ENCODE measurements around the gene DOCK4.

Gene DOCK4

DNA sequence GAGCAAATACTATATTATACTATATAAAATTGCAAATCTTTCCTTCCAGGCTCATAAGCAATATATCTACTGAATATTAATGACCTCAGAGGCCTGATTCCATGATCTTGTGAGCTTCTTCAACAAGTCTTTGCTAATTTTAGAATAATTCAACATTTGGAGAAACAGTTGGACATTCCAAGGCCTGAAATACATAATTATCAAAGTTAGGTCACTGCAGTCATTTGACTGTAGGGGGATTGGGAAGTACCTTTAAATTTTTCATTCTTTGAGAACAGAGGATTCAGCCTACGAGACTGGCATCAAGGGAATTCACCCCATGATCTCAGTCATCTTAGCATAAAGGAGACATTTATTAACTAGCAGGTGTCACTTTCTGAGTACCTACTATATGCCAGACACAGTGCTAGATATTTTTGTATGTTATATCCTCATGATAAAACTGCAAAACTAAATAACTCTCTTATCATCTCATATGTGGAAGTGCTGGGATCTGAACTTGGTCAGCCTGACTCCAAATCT lies 85.4 kb downstream of the DOCK4 start:
- no peak overlapping the region for H3K4me3 ChIP-seq (ENCODE audit: low read depth, low read length)
- DNase-seq (ENCODE audit: low read depth) = no peak

DNA sequence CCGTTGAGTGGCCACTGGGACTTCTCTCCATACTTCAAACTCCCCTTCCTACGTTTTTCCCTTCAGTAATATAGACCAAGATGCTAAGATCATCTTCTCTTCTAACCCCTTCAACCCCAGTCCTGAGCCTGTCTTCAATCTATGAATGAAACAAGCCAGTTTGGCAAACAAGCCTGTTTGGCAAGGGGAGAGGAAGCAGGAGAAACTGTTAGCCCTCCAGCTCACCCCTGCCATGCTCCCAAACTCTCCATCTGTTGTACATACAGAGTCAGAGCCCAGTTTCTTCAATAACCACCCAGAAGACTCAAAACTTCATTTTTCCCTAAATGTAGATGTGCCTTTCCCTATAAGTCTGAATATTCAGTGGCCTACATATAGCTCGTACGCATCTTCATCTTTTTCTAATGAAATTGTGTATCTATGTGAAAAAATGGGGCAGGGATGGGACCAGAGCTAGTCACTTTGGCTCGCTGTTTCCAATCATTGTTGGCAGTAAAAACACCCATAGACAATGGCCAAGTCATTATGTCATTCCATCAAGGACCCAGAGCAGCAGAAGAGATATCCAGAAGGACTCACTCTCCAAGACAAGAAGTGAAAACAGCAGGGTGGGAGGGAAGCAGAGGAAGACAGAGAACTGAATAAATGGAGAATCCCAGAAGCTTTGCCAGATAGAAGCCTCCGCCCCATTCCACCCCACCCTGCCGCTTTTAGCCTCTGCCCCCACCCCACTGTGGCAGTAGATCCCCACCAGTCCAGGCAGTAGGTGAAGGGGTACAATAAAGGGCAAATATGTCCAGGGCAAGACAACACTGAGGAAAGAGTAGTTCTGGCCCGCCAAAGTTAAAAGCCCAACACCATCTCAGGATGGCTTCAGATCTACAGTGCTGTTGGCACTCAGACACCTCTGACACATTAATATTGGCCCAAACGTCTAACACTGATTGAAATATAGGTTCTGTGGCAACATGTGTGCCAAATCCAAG lies 87.3 kb downstream of the DOCK4 start:
- H3K4me3 ChIP-seq (ENCODE audit: low read depth, low read length) = no peak overlapping the region
- DNase-seq (ENCODE audit: low read depth) = no peak

DNA sequence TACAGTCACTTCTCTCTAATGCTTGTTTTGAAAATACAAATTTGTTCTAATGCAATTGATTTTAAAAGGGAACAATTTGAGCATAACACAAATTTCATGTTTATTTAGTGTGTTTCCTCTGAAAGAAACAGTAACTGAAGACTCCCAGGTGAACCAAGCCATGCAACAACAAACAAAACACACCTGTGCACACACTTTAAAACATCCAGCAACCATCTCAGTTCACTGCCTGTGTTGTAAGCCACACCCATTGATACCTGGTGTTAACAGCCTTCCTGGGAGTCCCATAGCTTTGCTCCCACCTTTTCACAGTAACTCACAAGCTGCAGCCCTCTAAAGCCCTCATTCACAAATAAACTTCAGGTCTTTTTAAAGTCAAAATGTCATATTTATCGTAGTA lies 89.3 kb downstream of the DOCK4 start:
- DNase-seq (ENCODE audit: low read depth) = no peak
- no peak overlapping the region for H3K4me3 ChIP-seq (ENCODE audit: low read depth, low read length)

DNA sequence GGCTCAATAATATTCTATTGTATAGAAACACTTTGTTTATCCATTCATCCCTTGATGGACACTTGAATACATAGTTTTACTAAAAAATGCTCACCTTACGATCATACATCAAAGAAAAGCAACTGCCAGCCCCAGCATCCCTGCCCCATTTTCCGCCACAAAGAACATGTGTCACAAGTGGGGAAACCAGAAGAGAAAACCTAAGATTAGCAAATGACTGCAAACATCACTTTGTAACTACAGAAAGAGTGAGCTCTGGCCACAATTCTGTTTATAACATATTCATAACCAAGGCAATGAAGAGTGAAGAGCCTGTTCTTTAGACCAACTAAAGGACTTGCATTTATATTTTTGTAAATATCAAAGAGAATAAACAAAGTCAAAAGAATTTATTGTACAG lies 89.8 kb downstream of the DOCK4 start:
- no peak for DNase-seq (ENCODE audit: low read depth)
- no peak overlapping the region for H3K4me3 ChIP-seq (ENCODE audit: low read depth, low read length)

DNA sequence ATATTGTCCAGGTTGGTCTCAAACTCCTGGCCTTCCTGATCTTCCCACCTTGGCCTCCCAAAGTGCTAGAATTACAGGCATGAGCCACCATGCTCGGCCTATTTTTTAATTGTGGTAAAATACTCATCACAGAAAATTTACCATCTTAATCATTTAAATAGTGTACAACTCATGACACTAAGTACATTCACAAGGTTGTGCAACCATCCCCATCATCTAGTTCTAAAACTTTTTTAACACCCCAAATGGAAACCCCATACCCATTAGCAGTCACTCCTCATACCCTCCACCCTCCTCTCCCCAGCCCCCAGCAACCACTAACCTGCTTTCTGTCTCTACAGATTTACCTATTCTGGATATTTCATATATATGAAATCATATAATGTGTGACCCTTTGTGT lies 90.3 kb downstream of the DOCK4 start:
- no peak for DNase-seq (ENCODE audit: low read depth)

DNA sequence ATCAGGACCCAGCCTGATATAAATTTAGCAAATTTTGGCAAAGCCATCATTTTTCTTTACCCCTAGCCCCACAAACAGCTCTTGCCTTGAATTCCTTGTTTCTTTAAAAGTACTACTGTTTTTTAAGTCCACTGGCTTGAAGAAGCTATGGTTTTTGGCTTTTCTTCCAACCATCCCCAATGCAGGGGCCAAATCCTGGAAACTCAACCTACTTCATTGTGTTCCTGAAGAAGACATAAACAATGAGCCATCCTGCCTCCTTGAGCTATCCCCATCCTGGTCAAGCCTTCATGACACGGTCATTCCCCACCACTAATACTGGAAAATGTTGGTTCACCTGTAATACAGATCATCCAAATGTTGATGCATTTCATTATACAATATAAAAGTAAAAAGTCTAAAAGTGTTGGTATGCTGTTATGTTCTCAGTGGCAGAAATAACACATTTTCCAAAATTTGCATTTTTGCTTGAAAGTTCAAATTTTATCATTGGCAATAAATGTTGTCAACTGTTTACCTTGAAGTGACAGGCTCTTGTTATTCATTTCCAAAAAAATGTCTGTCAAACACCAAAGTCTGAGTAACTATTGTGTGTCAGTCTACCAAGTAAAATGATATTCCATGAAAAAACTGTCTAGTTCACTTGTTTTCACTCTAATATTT lies 92.2 kb downstream of the DOCK4 start:
- H3K4me3 ChIP-seq (ENCODE audit: low read depth, low read length) = no peak overlapping the region
- DNase-seq (ENCODE audit: low read depth) = no peak

More for the DNA sequence above, 90.3 kb downstream of the DOCK4 start:
- no peak overlapping the region for H3K4me3 ChIP-seq (ENCODE audit: low read depth, low read length)

DNA sequence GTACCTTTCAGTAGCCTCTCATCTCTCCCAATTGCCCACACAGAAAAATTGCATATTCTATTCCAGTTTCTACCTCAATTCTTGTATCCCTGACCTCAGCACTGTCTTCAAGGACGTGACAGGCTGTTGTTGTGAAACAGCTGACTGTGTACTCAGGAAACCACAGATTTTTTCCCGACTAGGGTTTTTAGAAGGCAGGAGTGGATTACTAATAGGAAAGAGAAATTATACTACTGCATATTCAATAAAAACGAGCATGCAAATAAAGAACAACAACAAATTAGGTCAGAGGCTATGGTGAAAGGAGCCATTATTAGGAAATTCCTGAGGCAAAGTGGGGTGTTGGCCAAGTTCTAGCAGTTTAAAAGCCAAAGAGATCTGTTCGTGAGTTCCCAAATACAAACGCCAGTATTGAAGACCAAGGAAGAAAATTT lies 93.4 kb downstream of the DOCK4 start:
- no peak overlapping the region for H3K4me3 ChIP-seq (ENCODE audit: low read depth, low read length)
- DNase-seq (ENCODE audit: low read depth) = no peak

DNA sequence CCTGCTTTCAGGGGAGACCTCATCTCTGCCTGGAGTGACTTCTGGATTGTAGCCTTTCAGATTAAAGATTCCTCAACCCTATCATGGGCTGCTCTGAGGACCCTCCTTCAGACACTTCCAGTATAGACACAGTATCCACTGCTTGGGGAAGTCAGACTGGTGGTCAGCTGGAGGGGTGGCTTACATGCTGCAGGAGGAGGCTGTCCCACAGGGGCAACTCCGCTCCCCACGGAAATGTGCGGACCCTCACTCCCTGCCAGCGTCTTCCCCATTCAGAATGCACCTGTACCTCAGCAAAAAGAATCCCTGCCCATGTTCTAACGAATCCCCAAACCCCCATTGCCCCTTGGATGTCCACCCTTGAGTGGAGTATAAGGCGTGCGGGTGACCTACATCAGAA lies 95.5 kb downstream of the DOCK4 start:
- no peak overlapping the region for H3K4me3 ChIP-seq (ENCODE audit: low read depth, low read length)
- no peak for DNase-seq (ENCODE audit: low read depth)

DNA sequence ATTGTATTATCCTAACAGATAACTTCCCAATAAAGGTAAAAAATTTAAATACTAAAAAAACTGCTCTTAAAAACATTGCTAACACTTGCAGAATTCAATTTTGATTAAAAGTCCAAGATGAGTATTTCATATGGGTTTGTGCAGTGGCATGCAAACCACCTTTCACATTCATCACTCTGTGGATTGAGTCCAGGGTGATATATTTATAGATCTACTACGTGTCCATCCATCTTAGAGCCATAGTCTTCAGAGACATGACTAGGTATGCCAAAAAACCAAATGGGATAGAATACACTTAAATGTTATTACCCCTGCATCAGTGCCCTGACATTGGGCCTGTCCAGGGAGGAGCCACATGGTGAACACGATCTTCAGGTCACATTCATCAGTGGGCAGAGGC lies 96.0 kb downstream of the DOCK4 start:
- H3K4me3 ChIP-seq (ENCODE audit: low read depth, low read length) = no peak overlapping the region
- DNase-seq (ENCODE audit: low read depth) = no peak

DNA sequence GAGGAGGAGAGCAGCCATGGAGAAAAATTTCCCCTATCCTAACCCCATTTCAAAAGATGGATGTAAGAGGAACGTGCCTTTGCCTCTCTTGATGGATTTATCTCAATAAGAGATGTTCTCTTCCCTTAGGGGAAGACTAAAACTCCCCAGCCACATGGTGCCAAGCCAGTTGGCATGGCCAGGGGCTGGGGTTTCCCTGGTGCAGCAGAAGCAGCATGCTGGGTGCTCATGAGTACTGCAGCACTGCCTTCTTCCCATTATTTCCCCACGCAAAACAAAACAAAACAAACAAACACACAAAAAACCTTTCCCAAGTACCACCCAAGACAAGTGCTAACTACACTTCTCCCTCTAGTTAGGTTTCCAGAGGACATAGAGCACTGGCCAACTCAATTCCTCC lies 97.2 kb downstream of the DOCK4 start:
- H3K4me3 ChIP-seq (ENCODE audit: low read depth, low read length) = no peak overlapping the region
- no peak for DNase-seq (ENCODE audit: low read depth)

DNA sequence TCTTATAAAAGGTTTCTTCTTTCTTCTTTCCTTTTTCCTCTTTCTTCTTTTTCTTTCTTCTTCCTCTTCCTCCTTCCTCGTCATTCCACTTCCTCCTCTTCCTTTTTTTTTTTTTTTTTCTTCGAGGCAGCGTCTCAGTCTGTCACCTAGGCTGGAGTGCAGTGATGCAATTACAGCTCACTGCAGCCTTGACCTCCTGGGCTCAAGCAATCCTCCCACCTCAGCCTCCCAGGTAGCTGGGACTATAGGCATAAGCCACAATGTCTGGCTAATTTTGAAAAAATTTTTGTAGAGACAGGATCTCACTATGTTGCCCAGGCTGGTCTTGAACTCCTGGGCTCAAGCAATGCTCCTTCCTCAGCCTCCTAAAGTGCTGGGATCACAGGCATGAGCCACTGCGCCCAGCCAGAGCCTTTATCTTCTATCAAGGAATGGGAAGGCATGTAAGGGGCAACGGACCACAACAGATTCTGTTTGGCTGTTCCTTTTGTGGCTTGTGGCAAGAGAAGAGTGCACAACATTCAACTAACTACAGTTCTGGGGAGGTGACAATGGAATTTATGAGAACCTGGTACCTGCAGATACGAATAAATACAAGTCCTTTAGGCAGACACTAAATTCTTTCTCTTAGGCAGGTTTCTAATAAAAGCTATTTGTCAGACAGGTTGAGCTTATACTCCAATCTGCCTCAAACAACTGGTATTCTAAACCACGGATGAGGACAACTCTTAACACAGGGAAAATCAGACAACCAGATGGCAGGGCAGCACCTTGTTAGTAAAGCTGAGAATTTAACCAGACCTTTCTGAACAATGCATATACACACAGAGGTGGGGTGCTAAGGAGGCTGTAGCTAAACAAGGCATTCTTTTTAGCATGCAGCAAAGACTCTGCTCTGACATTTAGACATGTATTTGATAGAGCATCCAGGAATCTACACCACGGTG lies 100.3 kb downstream of the DOCK4 start:
- no peak for DNase-seq (ENCODE audit: low read depth)
- H3K4me3 ChIP-seq (ENCODE audit: low read depth, low read length) = no peak overlapping the region

DNA sequence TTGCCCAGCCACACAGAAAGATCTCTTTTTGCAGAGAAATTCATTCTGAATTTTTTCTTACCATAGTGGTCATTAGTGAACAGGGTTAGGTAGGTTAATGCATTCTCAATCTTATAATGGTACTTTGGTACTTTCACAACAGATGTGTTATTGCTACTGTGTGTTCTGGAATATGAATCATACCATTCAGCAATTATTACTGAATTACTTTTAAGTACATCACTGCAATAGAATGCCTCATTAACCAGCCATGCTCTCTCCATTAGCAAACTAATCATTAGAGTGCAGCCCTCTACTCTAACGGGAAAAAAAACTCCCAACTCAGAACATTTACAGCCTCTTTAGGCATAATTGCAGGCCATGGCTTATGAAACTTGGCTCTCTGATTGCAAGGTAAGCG lies 102.1 kb downstream of the DOCK4 start:
- no peak for DNase-seq (ENCODE audit: low read depth)
- no peak overlapping the region for H3K4me3 ChIP-seq (ENCODE audit: low read depth, low read length)

DNA sequence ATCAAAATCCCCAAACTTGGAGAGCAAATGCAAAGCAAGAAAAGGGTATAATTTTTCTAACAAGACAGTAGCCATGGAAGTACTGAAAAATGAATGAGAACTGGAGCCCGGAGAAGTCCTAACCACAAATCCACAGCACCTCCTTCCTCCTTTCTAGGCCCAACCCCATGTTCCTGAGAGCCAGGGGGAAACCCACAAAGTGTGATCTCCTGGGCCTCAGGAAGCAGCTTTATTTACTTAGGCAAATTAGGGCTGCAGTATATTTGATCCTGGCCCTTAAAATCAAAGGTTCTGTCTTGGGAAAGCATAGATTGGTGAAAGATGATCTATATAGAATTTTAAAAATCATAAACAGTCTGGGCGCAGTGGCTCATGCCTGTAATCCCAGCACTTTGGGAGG lies 103.0 kb downstream of the DOCK4 start:
- DNase-seq (ENCODE audit: low read depth) = peak; percentile 52
- no peak overlapping the region for H3K4me3 ChIP-seq (ENCODE audit: low read depth, low read length)

DNA sequence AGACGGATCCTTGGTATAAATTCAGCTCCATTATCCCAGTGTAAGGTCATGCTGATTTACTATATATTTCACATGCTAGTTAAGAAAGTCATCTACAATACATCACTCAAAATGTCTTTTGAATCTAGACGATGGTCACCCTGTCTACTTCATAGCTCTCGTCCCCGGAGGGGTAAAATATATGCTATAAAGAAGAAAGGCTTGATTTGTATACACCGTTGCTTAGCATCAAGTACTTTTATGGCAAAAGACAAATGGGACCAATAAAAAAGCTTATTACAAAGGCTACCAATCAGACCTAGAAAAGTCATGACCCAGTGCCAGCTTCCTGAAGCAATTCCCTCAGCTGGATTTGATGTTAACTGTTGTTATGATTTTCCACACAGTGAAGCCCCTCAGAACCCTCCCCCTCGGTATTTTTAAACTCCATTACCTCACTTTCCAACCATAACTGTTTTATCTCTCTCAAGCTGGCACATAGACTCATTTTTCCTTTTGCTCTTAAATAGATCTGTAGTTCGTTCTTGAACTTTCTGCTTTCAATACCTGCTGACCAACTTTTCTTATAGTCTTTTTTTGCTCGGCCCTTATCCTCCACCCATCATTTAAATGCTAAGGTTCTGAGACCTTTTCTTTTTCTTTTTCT lies 104.9 kb downstream of the DOCK4 start:
- H3K4me3 ChIP-seq (ENCODE audit: low read depth, low read length) = no peak overlapping the region
- no peak for DNase-seq (ENCODE audit: low read depth)

DNA sequence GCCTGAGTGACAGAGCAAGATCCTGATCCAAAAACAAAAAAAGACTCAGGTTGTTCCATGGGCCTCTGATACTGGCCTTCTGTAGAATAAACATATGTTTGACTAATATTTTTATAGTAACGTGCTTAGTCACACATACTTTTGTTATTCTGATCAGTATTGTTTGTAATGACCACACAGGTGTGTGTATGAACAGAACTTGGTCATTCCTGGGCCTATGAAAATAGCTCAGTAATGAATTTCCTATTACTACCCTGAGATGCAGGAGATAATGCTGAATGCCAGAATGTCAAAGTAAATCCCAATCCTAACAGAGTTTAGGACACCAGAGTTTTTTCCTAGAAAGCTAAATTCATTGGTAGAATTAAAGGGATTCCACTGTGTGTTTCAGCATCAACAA lies 108.7 kb downstream of the DOCK4 start:
- DNase-seq (ENCODE audit: low read depth) = no peak
- H3K4me3 ChIP-seq (ENCODE audit: low read depth, low read length) = no peak overlapping the region

DNA sequence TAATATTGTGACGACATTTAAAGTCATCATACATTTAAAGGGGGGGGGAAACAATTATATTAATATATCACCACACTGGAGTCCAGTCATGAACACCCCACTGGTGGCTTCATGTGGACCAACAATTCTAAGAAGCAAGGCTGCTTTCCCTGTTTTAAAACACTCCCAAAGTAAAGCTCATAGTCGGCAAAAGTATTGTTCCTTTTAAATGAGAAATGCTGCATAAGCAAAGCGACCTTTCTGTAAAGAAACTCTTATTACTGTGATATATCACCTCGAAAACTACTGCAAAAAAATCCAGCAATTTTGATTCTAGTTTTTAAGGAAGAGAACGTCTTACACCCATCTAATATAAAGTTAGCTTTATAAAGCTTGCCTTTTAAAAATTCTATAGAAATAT lies 112.8 kb downstream of the DOCK4 start:
- H3K4me3 ChIP-seq (ENCODE audit: low read depth, low read length) = no peak overlapping the region
- no peak for DNase-seq (ENCODE audit: low read depth)

DNA sequence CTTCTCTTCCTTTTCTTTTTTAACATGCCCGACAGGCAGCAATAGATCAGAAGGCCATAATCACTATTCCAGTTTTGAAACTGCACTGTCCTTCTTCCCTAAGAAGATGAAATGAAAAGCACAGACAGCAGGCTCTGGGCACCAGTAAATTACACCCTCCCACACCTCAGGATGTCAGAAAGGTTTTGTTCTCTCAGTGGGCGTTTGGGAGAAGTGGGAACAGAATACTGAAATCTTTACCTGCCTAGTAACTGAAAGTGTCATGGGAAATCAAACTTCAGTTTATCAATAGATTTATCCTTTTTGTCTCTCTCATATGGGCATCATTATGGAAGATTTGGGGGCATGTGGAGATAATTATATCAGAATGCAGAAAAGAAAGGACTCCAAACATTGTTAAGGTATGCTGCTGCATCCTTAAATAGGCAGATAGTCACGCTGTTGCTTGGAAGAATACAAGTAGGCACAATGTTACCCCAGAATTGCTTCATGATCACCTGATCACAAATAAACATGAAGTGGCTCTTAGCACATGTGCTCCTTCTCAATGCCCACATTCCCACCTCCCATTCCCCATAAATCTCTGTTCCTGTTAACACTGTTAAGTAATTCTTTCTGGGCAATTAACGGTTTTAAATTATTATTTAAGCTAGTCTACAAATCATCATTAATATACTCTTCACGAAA lies 113.3 kb downstream of the DOCK4 start:
- no peak overlapping the region for H3K4me3 ChIP-seq (ENCODE audit: low read depth, low read length)
- DNase-seq (ENCODE audit: low read depth) = no peak

DNA sequence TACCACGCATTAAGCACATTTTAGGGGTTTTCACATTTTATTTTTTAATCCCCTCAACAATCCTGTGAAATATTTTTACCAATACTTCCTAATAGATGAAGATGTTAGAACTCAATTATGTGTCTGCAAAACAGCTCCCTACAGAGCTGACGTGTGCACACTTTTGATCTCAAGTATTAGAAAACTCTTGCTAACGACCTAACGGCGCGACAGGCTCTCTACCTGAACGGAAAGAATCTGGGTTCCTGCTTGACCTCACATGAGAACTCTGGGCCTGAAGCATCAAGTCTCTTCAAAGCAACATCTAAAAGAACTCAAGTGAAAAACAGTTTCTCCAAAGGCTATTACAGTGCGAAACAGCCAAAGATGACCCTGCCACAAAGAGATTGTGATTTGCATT lies 113.9 kb downstream of the DOCK4 start:
- H3K4me3 ChIP-seq (ENCODE audit: low read depth, low read length) = no peak overlapping the region

DNA sequence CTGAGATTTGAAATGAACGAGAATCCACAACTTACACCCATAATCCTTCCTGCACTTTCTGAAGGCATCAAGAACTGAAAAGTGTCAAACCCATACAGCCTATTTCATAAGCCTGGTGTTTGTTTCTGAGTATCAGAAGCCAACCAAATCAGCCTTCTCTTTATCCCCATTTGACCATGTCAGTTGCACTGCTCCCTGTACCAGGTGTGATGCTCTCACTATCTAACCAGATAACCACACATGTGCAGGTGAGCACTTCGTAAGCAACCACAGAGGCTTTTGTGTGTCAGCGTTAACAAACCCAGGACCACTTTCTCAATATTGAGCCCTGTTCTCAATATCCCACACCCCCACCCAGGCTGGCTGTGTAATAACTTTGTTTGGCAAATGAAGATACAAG lies 114.4 kb downstream of the DOCK4 start:
- H3K4me3 ChIP-seq (ENCODE audit: low read depth, low read length) = no peak overlapping the region
- no peak for DNase-seq (ENCODE audit: low read depth)

More for the DNA sequence above, 113.9 kb downstream of the DOCK4 start:
- DNase-seq (ENCODE audit: low read depth) = no peak
